Bronchial epithelial cell (primary cell): ENCODE data around the gene RNF141. TPM values are rescaled to one million over a fixed set of nuclear protein-coding genes. Genes with fewer than 3 reads are reported as not detected.

ENCODE experiments used
- DNase-seq: peaks from one replicate; pipeline ENCODE4 v3.0.0-alpha.2; 2010; ENCODE audit warnings: low read depth
- FAIRE-seq: peaks from 2 replicates; lab custom pipeline; 2011; peaks lifted over from hg19 to GRCh38; lab: Jason Lieb, UNC
- H3K27me3 ChIP-seq: 2 replicates; pipeline ENCODE4 v1.5.1; 2011; ENCODE audit warnings: low read length; ENCODE audit not compliant: control insufficient read depth, insufficient read depth
- H3K36me3 ChIP-seq: 2 replicates; pipeline ENCODE4 v1.5.1; 2011; ENCODE audit warnings: low read length; ENCODE audit not compliant: control insufficient read depth, insufficient read depth
- H3K4me3 ChIP-seq: 2 replicates; pipeline ENCODE4 v1.5.1; 2011; ENCODE audit warnings: mild to moderate bottlenecking, low read depth, low read length, control low read depth
- total RNA-seq: library from RNA; depleted of rRNA; stranded (reverse); fragments of >200 nt; gene quantifications from 2 replicates; pipeline ENCODE4 v1.2.1, GENCODE V29; 2014
- TF ChIP-seq, protein P1 (sequence below): IDR thresholded peaks from 2 replicates; pipeline ENCODE4 v1.5.1; 2011; ENCODE audit warnings: mild to moderate bottlenecking, moderate library complexity, low read length, control low read depth, inconsistent platforms; ENCODE audit not compliant: insufficient read depth, severe bottlenecking

The RNF141 gene
- total RNA-seq, 1 donor from 2014 or later, result 71.9 TPM

DNA sequence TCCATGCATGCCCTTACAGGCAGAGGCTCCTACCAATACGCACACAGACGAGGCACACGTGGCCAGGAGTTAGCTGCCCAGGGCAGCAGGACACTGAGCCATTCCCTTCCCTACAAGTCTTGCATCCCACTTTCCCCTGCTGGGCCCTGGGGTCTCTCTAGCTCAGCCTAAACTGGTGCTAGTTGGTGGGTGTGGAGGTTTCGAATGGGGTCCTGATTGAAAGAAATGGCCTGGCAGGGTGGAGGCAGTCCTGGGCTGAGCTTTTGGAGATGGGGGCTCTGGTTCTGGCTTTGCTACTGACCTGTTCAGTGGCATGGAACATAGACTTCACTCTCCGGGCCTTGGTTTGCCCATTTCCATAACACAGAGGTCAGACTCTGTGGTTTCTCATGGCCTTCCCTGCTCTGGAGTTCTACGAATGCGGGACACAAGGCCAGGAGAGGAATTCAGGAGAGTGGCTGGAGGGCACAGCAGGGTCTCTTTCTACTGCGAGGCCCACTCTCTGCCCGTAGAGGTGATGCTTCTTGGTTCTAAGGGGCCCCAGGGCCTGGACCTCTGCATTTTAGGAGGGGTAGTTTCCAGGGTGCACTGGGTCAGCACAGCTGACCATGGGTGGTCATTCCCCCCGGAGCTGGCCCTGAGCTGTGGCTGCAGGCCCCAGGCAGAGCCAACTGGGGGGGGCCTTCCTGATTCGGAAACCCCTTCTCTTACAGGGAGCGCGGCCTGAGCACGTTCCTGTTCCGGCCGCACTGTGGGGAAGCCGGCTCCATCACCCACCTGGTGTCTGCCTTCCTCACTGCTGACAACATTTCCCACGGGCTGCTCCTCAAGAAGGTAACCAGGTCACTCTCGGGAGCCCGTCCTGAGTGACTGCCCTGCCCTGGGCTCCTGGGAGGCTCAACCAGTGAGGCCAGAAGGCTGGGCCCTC, 40.0 kb downstream of the RNF141 start:
- Histone ChIP-seq H3K36me3 (peaks cover 31% of the 10 kb centered on the region), H3K4me3 (no peak overlapping the region), H3K27me3 (no peaks in the 10 kb centered on the region)
- no peak for FAIRE-seq
- TF ChIP-seq, protein P1, sequence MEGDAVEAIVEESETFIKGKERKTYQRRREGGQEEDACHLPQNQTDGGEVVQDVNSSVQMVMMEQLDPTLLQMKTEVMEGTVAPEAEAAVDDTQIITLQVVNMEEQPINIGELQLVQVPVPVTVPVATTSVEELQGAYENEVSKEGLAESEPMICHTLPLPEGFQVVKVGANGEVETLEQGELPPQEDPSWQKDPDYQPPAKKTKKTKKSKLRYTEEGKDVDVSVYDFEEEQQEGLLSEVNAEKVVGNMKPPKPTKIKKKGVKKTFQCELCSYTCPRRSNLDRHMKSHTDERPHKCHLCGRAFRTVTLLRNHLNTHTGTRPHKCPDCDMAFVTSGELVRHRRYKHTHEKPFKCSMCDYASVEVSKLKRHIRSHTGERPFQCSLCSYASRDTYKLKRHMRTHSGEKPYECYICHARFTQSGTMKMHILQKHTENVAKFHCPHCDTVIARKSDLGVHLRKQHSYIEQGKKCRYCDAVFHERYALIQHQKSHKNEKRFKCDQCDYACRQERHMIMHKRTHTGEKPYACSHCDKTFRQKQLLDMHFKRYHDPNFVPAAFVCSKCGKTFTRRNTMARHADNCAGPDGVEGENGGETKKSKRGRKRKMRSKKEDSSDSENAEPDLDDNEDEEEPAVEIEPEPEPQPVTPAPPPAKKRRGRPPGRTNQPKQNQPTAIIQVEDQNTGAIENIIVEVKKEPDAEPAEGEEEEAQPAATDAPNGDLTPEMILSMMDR, result no peak
- DNase-seq, result no peak

DNA sequence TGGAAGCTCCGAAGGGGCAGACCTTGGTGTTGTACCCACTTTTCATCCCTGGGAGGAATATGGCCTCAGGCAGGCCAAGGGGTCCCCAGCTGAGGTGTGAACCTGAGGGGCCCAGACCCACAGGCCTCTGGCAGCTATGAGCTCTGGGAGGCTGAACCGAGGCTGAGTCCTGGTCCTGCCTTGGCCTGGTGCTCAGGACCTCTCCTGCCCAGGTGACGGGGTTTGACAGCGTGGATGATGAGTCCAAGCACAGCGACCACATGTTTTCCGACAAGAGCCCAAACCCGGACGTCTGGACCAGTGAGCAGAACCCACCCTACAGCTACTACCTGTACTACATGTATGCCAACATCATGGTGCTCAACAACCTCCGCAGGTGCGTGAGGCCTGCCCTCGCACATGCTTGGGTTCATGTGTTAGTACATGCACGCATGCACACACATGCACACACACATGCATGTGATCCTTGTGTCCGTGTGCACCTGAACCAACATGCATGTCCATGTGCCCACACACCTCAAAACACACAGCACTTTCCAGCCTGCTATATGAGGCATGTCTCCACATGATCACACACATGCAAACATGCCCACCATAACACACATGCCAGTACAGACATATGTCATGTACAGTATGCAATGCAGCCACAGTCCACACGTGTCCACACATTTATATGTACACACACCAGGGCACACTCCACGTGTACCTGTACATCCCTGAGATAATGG, 40.9 kb downstream of the RNF141 start:
- H3K36me3 ChIP-seq, result peaks cover 38% of the 10 kb centered on the region
- no peak for DNase-seq
- no peak overlapping the region for H3K4me3 ChIP-seq
- H3K27me3 ChIP-seq, result no peaks in the 10 kb centered on the region
- TF ChIP-seq, protein P1, result no peak
- peak; percentile 98 for FAIRE-seq

DNA sequence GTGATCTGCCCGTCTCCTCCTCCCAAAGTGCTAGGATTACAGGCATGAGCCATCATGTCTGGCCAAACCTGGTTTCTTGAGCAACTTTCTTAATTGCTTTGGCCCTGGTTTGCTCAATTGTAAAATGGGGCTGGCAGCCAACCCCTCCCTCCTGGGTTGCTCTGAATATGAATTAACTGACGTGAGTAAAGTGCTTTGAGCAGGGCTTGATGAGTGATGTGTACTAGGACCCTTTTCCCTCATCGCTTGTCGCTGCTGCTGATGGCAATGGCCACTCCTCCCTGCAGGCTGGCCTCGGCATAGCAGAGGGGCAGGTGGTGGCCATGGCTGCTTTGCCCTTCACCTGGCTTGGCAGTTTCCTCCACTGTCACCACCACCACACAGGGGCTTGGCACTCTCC, 41.5 kb downstream of the RNF141 start:
- DNase-seq (no peak), FAIRE-seq (no peak)
- Histone ChIP-seq H3K27me3 (no peaks in the 10 kb centered on the region), H3K4me3 (no peak overlapping the region), H3K36me3 (peaks cover 39% of the 10 kb centered on the region)
- TF ChIP-seq, protein P1, result no peak

DNA sequence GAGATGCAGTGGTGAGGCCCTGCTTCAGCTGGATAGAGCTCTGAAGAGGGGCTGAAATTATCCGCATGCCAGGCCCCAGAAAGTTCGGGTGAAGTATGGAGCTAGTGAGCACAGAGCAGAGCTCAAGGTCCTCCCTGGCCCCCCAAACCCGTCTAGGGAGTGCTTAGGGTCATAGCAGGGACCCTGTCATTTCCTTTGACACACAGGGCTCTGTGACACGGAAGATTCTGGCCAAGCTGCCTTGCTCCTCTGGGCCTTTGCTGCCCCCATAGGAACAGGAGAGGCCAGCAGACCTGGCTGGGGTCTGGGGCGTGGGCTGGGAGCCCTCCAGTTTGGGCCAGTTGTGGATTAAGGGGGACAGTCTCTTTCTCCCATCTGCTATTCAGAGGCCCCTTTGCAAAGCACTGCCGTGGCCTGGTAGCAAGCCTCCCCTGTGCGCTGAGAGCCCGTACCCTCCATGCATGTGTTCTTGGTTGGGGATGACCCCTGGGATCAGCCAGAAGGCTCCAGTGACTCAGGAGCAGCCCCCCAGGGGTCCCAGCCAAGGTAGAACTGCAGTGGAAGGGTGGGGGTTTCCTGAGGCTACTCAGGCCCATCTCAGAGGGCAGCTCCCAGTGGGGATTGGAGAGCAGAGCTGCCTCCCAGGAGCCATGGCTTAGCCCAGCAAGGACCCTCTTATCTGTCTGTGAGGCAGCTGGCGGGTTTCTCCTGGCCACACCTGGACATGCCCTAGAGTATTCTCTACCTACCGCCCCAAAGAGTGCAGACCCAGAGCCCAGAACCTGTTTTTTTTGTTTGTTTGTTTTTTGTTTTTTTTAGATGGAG, 42.3 kb downstream of the RNF141 start:
- Histone ChIP-seq H3K4me3 (no peak overlapping the region), H3K27me3 (no peaks in the 10 kb centered on the region), H3K36me3 (peaks cover 38% of the 10 kb centered on the region)
- FAIRE-seq, result peak; percentile 82
- no peak for DNase-seq
- TF ChIP-seq, protein P1, result no peak

DNA sequence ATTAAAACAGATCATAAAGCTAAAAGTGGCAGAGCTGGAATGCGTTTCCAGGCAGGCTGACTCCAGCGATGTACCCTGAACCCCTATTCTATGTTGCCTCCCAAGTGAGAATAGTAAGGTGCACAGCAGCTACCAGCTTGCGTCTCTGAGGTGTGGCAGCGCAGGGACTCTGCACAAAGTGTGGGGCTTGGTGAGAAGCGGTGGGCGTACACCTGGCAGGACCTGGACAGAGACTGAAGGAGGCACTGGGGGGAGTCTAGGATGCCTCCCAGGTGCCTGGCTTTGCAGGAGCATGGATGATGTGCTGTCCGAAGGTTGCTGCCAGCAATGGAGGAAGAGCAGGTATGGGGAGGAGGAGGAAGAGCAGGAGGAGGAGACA, 43.0 kb downstream of the RNF141 start:
- Histone ChIP-seq H3K36me3 (peaks cover 36% of the 10 kb centered on the region), H3K27me3 (no peaks in the 10 kb centered on the region), H3K4me3 (no peak overlapping the region)
- DNase-seq, result no peak
- FAIRE-seq, result no peak
- TF ChIP-seq, protein P1, result no peak
